ENCODE results near the gene METTL27. TPM values are rescaled to one million over a fixed set of nuclear protein-coding genes. Genes with fewer than 3 reads are reported as not detected.

METTL27 gene
- total and polyA plus RNA-seq, 9 of the 15 experiments (the other 6 are each of a cell fraction or from before 2014, with no cell fraction given): 0.08 to 0.82 (median 0.33) TPM; not detected in 4

GRCh38 chr7:73870041-73870492 is 27.8 kb upstream of the METTL27 start (continued):
- TF ChIP-seq CTBP1 (IDR thresholded peaks at IDR 0.05; ENCODE audit: borderline replicate concordance) (0 out of 2 replicates have a peak, but pooled peaks have one; percentile 11), SLC30A9 (CRISPR knock-in tag; IDR thresholded peaks at IDR 0.05) (no peak), POLR2A (conservative IDR thresholded peaks at IDR 0.05) (no peak), ZNF12 (CRISPR knock-in tag; IDR thresholded peaks at IDR 0.05) (no peak), SPI1 (IDR thresholded peaks at IDR 0.05; ENCODE audit: borderline replicate concordance, low read depth, low read length) (0 out of 2 replicates have a peak, but pooled peaks have one; percentile 8), ZNF766 (CRISPR knock-in tag; conservative IDR thresholded peaks at IDR 0.05) (no peak), STAT5B (CRISPR knock-in tag; IDR thresholded peaks at IDR 0.05) (no peak), HNRNPLL (IDR thresholded peaks at IDR 0.05; ENCODE audit: low read depth, low read length, poor library complexity, severe bottlenecking) (no peak), CBFA2T2 (conservative IDR thresholded peaks at IDR 0.05) (no peak), JUN (IDR thresholded peaks at IDR 0.05; ENCODE audit: borderline replicate concordance, low read depth, low read length) (no peak), JUN (CRISPR knock-in tag; IDR thresholded peaks at IDR 0.05; ENCODE audit: borderline replicate concordance) (no peak), ESRRA (IDR thresholded peaks at IDR 0.05; ENCODE audit: borderline replicate concordance, low read depth) (peak; percentile 78; the same call in 1 of the 2 replicates), YBX1 (IDR thresholded peaks at IDR 0.05) (no peak), DMBX1 (CRISPR knock-in tag; IDR thresholded peaks at IDR 0.05; ENCODE audit: borderline replicate concordance) (no peak), ZNF584 (CRISPR knock-in tag; IDR thresholded peaks at IDR 0.05; ENCODE audit: low read depth) (no peak), SMARCB1 (IDR thresholded peaks at IDR 0.05; ENCODE audit: insufficient read length, low read depth) (no peak), RFX1 (IDR thresholded peaks at IDR 0.05) (no peak), PRMT5 (CRISPR knock-in tag; IDR thresholded peaks at IDR 0.05) (no peak), GATAD2A (IDR thresholded peaks at IDR 0.05) (no peak), ZNF212 (CRISPR knock-in tag; IDR thresholded peaks at IDR 0.05) (no peak), BRD9 (IDR thresholded peaks at IDR 0.05; ENCODE audit: low read depth, partially characterized antibody) (no peak), PREB (CRISPR knock-in tag; IDR thresholded peaks at IDR 0.05) (no peak), ZZZ3 (IDR thresholded peaks at IDR 0.05) (no peak), POLR3G (IDR thresholded peaks at IDR 0.05; ENCODE audit: extremely low read depth, insufficient read length, insufficient replicate concordance) (no peak), NFRKB (IDR thresholded peaks at IDR 0.05; ENCODE audit: low read depth) (no peak), ZBTB11 (CRISPR knock-in tag; IDR thresholded peaks at IDR 0.05) (no peak), POLR3A (IDR thresholded peaks at IDR 0.05; ENCODE audit: borderline replicate concordance, extremely low read depth, insufficient read depth, insufficient read length) (no peak)
